Measurements from ENCODE around the gene OGFOD3.
A peak's percentile ranks its signal among the peaks of the same experiment; 100 is the strongest.
"Not testable (repeated sequence)": the region's sequence is repeated elsewhere in the genome, so short reads cannot be mapped to it uniquely, and the experiment has no call there.

The OGFOD3 gene

GRCh38 chr17:82432017-82432416 lies 13.6 kb upstream of the OGFOD3 start:
- DNase-seq = no peak

DNA sequence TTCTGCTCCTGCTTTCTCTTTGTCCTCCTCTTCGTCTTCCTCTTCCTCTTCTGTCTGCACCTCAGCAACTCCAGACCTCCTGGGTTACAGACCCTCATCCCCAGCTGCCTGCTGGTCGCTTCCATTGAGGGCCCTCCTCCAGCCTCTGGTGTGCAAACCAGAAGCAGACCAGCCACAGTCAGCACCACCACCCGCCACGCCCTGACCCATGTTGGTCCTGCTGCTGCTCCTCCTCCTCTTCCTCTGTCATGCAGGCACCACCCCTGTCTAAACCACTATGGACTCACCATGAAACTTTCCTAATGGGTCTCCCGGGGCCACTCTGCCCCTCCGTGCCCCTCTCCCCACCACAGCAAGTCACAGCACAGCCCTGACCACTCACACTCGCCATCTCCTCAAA lies 11.4 kb upstream of the OGFOD3 start:
- no peak for DNase-seq

DNA sequence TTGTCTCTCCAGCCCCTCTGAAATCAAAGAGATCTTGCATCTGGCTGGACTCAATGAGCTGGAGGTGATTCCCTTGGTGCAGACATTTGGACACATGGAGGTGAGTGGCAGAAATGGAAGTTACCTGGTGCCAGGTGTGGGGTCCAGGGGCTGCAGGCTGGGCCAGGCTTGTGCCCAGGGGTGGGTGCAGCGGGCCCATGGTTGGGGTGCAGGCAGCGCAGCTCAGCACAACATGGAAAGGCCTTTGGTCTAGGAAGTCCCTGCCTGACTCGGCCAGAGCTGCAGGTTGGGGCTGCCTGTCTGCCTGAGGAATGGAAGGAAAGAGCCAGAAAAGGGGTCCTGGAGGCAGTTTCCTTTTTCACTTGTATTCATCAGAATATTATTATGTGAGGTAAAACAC lies 10.2 kb upstream of the OGFOD3 start:
- no peak for DNase-seq

- no peak for DNase-seq
Observed at GRCh38 chr17:82424863-82425159, 6.4 kb upstream of the OGFOD3 start.

DNA sequence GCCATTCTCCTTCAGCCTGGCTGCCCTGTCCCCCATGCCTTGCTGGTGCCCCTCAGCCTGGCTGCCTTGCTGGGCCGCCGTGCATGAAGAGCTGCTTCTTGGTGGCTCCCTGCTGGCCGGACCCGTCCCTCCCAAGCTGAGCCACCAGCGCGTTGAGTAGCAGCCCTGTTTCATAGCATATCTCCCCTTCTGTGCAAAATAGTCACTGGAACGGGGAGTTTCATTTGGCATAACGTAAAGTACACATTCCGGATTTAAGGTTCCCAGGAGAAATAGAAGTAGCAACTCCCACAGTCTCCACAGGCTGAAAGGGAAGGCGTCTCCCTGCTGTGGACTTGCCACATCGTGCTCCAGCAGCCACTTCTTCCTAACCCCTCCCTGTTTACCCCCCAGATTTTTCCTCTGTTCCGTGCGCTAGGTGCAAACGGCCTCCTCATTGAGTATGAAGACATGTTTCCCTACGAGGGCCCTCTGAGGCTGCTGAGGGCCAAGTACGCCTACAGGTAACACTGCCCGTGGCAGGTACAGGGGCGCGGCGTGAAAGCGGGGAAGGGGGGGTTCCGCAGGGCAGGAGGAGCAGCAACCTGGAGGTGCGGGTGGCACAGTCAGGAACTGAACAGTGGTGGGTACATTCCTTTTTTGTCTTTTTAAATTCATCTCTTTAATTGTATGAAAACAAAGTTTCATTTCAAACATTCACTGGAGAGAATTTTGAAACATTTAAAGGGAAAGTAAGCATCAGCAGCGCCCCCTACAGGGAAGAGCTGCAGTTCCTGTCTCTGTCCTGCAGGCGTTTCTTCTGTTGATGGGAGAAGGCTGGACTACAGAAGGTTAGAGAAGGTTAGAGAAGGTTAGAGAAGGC lies 5.8 kb upstream of the OGFOD3 start:
- peak; percentile 73 for DNase-seq

GRCh38 chr17:82419540-82419939 lies 1.2 kb upstream of the OGFOD3 start:
- no peak for DNase-seq

GRCh38 chr17:82416771-82417170 lies 1.6 kb downstream of the OGFOD3 start:
- DNase-seq = no peak

- no peak for DNase-seq
Observed at GRCh38 chr17:82416264-82416663, 2.1 kb downstream of the OGFOD3 start.

DNA sequence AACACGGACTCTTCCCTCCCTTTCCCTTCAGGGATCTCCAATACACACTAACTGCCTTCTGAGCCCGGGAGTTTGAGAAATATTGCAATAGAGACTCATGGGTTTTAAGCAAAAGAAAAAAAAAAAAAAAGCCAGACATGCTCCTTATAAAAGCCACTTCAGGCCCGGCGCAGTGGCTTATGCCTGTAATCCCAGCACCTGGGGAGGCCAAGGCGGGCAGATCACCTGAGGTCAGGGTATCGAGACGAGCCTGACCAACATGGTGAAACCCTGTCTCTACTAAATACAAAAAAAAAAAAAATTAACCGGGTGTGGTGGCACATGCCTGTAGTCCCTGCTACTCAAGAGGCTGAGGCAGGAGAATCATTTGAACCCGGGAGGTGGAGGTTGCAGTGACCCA lies 2.6 kb downstream of the OGFOD3 start:
- DNase-seq = no peak

DNA sequence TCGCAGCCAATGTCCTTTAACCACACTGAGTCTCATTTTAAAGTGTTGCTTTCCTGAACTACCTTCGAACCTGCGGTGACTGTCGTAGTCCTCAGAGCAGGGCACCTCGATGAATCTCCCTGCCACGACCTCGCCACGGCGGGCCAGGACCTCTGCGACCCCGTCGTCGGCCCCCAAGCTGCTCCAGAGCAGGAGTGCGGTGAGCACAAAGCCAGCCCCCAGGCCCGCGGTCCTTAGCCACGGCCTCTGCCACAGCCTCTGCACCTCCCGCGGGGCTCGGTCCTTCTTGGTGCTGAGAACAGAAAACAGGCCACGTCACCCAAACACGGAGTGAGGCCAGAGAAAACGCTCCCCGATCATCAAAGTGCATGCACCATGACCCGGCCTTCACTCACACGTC lies 3.0 kb downstream of the OGFOD3 start:
- DNase-seq = no peak

DNA sequence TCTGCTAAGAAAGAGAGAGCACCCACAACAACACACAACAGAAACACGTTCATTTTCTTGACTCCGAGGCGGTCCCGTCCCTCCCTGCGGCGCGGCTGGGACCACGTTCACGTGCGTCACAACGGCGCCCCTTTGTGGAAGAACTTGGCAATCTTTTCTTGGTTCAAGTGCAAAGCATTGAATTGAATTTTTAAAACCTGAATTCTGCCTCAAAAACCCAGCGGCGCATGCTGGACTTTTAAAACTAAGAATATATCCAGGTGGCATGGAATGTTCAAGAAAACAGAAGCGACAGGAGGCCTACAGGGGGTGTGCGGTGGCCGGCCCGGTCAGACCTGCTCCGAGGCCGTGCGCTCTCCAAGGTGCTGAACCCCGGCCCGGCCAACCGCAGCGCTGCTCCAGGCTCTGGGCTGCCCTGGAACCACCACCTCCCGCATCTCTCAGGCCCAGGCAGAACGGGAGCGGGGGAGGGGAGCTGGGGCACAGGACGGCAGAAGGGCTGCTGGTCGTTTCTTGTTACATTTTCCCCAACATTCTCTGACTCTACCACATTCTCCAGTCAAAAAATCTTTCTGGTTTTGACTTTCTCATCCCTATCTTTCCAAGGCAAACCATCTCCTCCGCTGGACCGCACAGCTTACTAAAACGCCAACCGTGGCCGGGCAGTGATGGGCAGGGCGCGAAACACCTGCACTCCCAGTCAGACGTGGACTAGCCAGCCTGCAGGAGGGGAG lies 3.7 kb downstream of the OGFOD3 start:
- DNase-seq = peak; percentile 80

DNA sequence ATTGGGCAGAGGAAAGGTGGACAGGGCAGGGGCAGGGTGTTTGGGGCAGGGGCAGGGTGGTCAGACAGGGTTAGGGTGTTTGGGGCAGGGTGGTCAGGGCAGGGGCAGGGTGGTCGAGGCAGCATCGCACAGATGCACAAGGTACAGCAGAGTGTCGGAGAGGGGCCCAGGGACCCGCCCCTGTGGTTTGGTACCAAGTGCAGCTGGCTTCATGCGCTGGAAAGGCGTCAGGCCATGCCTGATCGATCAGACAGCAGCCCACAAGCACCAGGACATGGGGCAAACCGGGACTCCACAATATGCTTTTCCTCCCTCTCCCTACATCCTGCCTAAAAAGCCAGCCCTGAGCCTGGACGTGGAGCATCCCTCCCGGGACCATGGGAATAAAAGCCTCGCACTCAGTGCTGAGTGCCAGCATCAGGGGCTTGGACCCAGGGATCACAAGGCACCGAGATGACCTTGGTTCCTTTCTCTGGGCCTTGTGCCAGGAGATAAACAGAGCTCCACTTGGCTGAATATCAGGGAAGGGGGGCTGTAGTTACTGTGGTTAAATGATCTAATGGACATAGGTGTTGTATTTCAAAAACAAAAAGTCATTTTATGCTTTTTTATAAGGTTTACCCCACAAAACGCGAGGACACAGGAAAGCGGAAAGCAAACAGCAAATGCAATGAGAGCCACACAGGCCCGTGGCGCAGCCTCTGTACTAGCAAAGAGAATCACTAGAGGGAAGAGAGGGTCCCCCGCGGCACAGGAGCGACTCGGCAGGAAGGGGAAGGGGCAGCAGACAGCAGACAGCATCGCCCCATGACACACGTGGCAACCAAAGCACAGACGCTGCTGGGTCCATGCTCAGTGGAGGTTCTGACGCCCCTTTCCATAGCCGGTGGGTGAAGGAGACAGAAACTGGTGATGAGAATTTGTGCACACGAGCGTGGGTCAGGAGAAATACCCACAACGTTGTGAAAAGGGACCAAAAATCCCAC lies 5.6 kb downstream of the OGFOD3 start:
- DNase-seq = no peak

GRCh38 chr17:82412081-82412480 lies 6.3 kb downstream of the OGFOD3 start:
- DNase-seq = not testable (repeated sequence)

DNA sequence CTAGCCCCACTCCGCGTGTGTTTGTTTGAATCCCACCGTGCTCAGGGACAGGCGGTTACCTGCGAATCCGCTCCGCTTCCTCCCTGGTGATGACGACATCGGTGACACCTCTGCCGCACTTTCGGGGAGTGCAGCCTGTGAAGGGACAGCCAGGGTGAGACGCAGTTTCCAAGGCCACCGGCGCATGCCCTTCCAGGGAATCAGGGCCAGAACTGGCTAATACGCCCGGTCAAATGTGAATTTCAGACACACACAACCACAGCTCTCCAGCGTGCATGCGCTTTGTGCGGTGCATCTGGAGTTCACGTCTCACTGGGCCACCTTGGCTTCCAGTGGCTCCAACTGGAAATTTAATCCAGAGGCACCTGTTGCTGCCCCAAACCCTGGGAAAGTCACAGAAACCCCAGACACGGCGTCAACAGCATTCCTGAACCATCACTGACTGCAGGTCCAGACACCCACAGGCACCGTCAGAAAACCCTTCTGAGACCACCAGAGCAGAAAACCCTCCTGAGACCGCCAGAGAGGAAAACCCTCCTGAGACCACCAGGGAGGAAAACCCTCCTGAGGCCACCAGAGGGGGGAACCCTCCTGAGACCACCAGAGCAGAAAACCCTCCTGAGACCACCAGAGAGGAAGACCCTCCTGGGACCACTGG lies 6.9 kb downstream of the OGFOD3 start:
- no peak for DNase-seq

DNA sequence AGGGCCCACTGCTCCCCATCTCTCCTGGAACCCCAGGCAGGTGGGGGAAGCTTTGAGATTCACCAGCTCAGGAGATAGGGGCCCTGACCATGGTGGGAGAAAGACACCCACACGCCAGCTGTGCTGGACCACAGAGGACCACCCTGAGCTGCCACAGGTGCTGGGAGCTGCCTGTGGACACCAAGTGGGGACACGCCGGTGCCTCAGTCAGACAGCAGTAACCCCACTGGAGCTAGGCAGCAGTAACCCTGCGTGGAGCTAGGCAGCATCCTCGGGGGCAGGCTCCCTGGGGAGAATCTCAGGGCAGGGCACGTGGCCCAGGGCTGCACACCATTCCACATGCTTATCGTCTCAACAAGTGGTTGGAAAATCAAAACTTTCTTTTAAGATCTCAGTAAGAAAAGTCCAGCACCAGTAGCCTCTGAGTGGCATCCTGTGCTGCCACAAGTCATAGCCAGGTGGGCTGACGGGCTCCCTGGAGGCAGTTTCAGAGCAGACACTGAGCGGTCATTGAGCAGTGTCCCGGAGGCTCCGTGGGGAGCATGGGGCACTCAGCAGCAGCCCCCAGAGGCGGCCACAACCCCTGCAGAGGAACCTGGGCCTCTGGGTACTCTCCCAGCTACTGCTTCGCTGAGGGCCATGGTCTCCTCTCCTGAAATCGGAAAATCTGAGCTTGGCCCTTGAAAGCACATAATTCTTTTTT lies 8.2 kb downstream of the OGFOD3 start:
- DNase-seq = no peak

GRCh38 chr17:82408938-82409318 lies 9.5 kb downstream of the OGFOD3 start:
- DNase-seq = no peak

GRCh38 chr17:82408288-82408937 lies 10.0 kb downstream of the OGFOD3 start:
- DNase-seq = no peak

- no peak for DNase-seq
Observed at GRCh38 chr17:82407255-82407654, 11.1 kb downstream of the OGFOD3 start.

GRCh38 chr17:82406131-82406671 lies 12.2 kb downstream of the OGFOD3 start:
- no peak for DNase-seq

DNA sequence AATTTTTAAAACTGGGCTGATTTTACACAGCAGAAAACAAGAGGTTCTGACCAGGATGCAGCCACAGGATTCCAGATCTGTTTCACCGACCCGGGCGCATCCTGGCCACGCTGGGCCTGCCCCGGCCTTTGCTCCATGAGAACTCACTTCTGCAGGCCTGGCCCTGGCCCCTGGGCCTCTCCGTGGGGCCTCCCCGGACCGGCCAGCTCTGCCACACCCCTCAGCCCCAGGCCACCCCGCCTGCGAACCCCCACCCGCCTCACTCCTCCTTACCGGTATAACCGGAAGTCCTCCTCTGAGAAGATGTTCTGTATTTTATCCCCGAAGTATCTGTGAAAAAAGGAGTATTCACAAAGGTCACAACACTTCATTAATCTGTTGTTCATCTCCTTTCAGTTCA lies 13.3 kb downstream of the OGFOD3 start:
- no peak for DNase-seq

Measured in CD4-positive, alpha-beta T cell treated with Interleukin-17A for 4 hours (primary cell).